HG02840 (cell line): Measurements from ENCODE around the gene SAMD3.
"Not testable (repeated sequence)": the region's sequence is repeated elsewhere in the genome, so short reads cannot be mapped to it uniquely, and the experiment has no call there.

ENCODE experiments used
- ATAC-seq: cut with Tn5 transposase; IDR thresholded peaks from one replicate; pipeline ENCODE4 v1.9.1; 2021; ENCODE audit warnings: mild to moderate bottlenecking, moderate library complexity, moderate number of reproducible peaks; ENCODE audit not compliant: unreplicated experiment, low FRiP score

SAMD3 gene

GRCh38 chr6:130138116-130138908 lies 84.4 kb downstream of the SAMD3 start:
- no peak for ATAC-seq

DNA sequence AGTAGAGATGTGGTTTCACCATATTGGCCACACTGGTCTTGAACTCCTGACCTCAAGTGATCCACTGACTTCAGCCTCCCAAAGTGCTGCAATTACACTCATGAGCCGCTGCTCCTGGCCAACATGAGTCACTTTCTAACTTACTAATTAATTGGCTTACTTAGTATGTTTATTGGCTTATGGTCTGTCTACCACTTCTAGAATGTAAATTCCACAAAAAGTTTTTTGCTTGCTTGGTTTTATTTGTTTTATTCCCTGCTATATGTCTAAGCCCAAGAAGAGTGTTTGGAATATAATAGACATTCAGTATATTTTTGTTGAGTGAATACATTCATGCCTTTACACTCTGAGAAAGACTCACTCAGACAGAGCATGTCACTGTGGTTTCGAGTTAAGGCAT lies 86.0 kb downstream of the SAMD3 start:
- no peak for ATAC-seq

- ATAC-seq: no peak
These were observed 88.2 kb downstream of the SAMD3 start for GRCh38 chr6:130134582-130134981.

DNA sequence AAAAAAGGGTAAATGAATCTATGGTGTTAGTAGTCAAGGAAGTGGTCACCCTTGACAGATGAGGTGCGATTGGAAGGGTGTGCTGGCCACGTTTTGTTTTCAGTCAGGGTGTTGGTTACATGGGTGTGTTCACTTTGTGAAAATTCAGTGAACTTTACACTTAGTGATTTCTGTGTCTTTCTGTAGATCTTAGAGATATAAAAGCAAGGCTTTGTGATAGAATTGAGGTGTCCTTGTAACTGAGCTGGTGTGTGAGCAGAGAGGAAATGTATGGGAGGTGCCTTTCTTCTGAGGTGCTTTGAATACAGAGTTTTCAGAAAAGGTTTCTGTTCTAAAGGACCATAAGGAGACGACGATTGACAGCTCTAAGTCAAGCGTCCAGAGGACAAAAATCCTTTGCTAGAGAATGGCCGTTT lies 90.5 kb downstream of the SAMD3 start:
- peak; percentile 75 for ATAC-seq

DNA sequence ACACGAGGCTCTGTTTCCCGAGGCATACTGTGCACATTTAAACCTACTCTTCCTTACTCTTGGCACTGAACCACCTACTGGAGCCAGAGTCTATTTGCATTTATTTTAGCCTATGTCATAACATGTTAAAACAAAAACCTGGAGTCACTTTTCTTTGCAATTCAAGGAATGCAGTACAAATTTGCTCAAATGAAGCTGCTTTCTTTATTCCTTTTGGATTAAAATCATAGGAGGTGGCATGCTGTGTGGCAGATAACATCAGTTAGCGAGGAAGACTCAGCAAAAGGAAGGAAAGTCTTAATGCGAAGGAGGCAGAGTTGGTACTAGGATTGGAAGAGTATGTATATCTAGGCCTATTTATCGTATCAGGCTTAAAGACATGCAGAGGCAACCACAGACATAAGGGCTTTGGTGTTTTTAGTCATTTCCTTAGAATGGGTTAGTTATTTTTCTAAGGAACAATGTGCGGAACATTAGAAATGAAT lies 92.9 kb downstream of the SAMD3 start:
- ATAC-seq: no peak

GRCh38 chr6:130128326-130128725 lies 94.4 kb downstream of the SAMD3 start:
- no peak for ATAC-seq

DNA sequence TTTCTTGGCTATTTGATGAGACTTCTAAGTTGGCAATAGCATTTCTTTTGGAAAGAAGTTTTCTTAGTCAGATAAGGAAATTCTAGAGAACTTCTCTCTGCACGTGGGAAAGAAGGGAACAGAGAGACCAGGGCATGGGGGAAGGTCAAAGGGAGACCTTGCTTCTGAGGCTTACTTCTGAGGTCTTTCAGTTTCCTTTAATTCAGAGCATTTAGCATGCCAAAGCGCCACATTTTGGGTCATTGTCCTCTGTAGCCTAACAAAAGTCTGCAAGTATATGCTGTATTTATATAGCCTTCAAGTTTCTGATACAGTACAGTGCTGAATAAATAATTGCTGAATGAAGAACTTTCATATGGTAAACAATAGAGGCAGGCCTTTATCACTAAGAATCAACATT lies 95.6 kb downstream of the SAMD3 start:
- ATAC-seq: no peak

GRCh38 chr6:130122243-130122642 lies 100.5 kb downstream of the SAMD3 start:
- ATAC-seq: no peak

GRCh38 chr6:130120731-130121130 lies 102.0 kb downstream of the SAMD3 start:
- no peak for ATAC-seq

DNA sequence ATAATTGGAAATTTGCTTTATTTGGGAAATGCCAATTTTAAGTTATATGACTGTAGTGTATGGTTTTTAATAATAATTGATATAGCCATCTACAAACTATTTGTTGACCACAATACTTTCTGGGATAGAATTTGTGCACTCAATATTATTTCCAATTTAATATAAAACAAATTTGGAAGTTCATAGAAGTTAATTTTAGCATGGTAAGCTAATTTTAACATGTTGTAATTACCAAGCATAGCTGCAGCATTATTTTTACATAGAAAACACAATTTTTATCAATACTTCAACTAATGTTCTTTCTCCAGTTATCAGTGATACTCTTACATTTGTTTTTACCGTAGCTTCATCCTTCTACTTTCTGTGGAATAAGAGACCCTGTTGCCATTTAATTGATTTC lies 103.5 kb downstream of the SAMD3 start:
- no peak for ATAC-seq

DNA sequence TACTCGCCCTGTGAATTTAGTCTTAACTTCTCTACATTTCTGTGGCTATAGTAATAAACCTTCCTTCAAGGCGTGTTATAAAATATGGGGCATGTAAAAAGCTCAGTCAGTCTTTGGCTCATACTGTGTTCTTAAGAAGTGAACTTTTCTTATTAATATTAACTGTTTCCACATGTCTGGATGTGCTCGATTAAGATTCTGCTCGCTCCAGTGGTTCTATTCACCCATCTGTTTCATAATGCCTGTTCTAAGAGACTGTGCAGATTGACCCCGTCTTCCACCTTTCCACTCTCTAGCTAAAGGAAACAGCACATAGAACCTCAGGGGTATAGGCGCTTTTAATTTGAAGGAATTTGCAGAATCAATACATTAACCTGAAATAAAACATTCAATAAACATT lies 104.5 kb downstream of the SAMD3 start:
- no peak for ATAC-seq

- ATAC-seq: not testable (repeated sequence)
These were observed 105.5 kb downstream of the SAMD3 start for GRCh38 chr6:130117187-130117701.

DNA sequence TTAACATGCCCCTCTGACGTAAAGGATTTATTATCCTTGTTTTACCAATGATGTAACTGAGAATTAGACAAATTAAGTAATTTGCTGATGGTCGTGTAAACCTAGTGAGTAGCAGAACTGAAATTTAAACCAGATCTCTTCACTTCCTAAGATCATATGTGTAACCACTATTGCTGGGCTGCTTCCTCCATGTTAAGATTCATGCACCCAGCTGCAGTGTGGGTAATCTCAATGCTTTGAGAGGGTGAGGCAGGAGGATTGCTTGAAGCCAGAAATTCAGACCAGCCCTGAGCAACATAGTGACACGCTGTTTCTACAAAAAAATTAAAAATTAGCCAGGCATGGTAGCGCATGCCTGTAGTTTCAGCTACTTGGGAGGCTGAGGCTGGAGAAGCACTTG lies 106.5 kb downstream of the SAMD3 start:
- ATAC-seq: no peak

GRCh38 chr6:130115036-130115435 lies 107.7 kb downstream of the SAMD3 start:
- peak; percentile 86 for ATAC-seq

- no peak for ATAC-seq
These were observed 109.5 kb downstream of the SAMD3 start for GRCh38 chr6:130113201-130113710.

- ATAC-seq: no peak
These were observed 111.7 kb downstream of the SAMD3 start for GRCh38 chr6:130111031-130111430.

DNA sequence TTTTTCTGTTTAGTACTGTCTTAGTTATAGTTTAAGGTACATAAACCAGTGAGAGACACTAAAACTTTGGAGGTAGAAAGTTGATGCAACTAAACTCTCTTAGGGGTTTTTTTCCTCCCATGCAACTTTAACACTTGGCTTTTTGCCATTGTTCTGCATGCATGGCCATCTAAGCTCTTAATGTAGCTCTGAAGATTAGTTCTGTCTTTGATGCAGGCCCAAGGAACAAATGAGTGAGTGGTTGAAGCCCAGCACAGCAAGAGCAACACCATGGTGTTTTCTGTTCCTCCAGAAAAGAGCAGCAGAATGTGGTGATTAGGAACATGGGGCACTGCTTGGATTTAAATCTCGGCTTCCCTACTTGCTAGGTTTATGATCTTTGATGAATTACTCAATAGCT lies 115.0 kb downstream of the SAMD3 start:
- no peak for ATAC-seq

- ATAC-seq: peak; percentile 71
These were observed 116.6 kb downstream of the SAMD3 start for GRCh38 chr6:130105996-130106704.

- no peak for ATAC-seq
These were observed 123.6 kb downstream of the SAMD3 start for GRCh38 chr6:130099119-130099518.

DNA sequence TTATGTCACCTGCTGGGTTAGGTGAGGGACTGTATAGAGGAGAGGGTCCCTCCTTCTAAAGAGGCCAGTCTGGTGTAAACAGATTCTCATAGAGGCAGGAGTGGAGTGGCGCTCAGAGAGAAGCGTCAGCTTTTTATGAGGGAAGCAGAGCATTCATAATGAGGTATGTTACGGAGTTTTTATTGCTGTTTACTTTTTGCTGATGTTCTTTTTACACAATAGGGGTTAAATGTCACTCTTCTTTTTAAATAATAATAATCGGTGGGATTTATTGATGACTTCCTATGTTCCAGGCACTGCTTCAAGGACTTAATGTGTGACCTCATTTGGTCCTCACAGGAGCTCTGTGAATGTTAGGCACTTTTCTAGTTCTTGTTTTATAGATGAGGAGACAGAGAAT lies 124.4 kb downstream of the SAMD3 start:
- no peak for ATAC-seq
